Activated naive CD8-positive, alpha-beta T cell treated with anti-CD3 and anti-CD28 coated beads, Interleukin-2, amount 50 U/mL, for 16 hours (primary cell): ENCODE results near the gene ATXN1.

Experiments
- DNase-seq: peaks from one replicate; pipeline ENCODE4 v3.0.0-alpha.2; 2020; ENCODE audit warnings: low read depth, low spot score

The ATXN1 gene

DNA sequence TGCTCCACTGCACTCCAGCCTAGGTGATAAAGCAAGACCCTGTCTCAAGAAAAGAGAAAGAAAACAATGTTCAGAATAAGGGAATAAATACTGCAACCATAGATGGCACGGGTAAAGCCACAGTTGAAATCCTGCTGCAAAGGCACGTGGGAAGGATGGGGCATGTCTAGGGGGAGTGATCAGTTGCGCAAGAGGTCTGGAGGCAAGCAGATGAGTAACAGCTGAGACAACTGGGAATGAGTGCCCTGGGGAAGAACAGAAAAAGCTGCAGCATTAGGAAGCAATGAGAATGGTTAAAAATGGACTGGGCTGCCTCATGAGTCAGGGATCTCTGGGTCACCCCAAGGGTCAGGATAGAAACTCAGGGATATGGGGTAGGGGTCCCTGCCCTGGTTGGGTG, 426.6 kb downstream of the ATXN1 start:
- DNase-seq, result no peak

- DNase-seq, result no peak
These were observed 427.7 kb downstream of the ATXN1 start for GRCh38 chr6:16333580-16333979.

- peak; percentile 72 for DNase-seq
These were observed 429.1 kb downstream of the ATXN1 start for GRCh38 chr6:16332175-16332542.

GRCh38 chr6:16331384-16332174, 429.7 kb downstream of the ATXN1 start:
- DNase-seq, result no peak

- DNase-seq, result no peak
These were observed 432.0 kb downstream of the ATXN1 start for GRCh38 chr6:16329233-16329632.

DNA sequence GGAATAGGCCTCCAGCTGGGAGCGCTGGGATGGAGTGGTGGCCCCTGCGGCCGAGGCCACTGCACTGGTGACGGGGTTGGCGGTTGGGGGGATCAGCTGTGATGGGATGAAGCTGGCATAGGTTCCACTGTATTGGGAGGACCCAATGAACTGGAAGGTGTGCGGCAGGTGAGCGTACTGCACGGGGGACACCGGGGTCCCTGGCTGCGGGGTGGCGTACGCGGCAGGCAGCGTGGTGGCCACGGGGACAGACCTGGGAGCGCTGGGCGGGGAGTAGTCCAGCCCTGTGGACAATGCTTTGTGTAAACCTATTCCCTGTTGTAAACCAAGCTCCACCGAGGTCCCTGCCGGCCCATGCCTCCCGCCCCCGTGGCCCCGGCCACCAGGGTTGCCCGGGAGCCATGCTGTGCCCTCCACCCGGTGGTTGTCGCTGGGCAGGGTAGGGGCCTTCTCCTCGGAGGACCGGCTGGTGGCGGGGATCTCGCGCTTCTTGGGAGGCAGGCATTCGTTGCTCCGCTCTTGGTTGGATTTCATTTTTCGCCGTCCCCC, 433.4 kb downstream of the ATXN1 start:
- no peak for DNase-seq

GRCh38 chr6:16326971-16327776, 434.1 kb downstream of the ATXN1 start:
- no peak for DNase-seq

DNA sequence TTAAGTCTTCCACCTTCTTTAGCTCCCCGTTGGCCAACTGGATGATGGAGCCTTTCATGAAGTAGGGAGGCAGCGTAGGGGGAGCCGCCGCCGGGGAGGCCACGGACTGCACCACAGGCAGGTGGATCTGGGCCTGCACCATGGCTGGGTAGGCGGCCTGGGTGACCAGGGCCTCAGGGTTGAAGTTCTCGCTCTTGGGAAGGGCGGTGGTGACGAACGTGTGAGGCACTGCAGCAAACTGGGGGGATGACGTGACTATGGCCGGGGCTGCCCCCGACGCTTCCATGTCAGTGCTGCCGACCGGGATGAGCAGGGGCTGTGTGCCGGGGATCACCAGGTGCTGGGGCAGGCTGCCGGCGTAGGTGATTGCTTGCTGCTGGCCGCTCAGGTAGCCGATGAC, 434.7 kb downstream of the ATXN1 start:
- DNase-seq, result no peak

GRCh38 chr6:16324606-16325225, 436.5 kb downstream of the ATXN1 start:
- no peak for DNase-seq

- no peak for DNase-seq
These were observed 437.1 kb downstream of the ATXN1 start for GRCh38 chr6:16324184-16324583.

GRCh38 chr6:16322666-16323312, 438.5 kb downstream of the ATXN1 start:
- DNase-seq, result peak; percentile 37

DNA sequence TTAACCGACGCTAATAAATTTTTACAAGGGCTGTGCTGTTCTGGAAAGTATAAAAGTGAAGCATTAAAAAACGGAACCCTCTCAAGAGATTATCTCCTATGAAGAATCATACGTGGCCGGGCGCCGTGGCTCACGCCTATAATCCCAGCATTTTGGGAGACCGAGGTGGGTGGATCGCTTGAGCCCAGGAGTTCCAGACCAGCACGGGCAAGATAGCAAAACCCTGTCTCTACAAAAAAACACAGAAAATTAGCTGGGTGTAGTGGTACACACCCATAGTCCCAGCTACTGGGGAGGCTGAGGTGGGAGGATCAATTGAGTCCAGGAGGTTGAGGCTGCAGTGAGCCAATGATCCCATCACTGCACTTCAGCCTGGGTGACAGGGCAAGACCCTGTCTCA, 439.4 kb downstream of the ATXN1 start:
- DNase-seq, result no peak

GRCh38 chr6:16321341-16321710, 439.9 kb downstream of the ATXN1 start:
- DNase-seq, result no peak

DNA sequence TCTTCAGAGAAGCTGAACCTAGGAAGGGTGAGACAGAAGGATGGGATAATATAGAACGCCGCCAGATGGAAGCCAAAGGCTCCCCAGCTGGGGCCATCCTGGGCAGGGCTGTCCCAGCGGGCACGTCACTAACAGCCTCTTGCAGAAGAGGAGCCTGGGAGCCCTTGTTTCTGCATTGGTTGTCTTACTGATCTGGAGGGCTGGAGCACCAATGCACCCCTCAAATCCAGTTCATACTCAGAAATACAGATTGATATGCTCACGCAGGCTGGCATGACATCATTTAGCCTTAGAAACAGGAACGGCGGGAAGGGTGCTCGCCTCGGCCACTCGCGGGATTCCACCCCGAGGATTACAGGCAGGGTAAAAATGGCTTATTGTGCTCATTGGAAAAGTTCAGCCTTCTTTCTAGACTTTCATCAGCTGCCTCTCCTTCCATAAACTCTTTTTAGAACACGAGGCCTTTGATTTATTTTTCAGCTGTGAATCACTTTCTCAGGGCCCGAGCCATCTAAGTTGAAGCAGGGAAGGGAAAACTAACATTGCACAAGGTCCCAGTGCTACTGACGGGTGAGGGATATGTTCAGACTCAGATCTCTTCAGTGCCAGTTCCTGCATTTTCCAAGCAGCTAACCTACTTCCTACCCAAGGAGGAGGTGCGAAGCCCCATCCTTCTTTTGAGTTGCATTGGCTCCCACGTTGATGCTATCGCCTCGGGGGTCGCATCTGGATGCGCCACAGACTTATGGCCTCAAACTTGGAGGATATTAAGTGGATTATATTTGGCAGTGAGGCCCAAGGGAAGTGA, 440.5 kb downstream of the ATXN1 start:
- no peak for DNase-seq

- peak; percentile 41 for DNase-seq
These were observed 441.3 kb downstream of the ATXN1 start for GRCh38 chr6:16319813-16320532.

DNA sequence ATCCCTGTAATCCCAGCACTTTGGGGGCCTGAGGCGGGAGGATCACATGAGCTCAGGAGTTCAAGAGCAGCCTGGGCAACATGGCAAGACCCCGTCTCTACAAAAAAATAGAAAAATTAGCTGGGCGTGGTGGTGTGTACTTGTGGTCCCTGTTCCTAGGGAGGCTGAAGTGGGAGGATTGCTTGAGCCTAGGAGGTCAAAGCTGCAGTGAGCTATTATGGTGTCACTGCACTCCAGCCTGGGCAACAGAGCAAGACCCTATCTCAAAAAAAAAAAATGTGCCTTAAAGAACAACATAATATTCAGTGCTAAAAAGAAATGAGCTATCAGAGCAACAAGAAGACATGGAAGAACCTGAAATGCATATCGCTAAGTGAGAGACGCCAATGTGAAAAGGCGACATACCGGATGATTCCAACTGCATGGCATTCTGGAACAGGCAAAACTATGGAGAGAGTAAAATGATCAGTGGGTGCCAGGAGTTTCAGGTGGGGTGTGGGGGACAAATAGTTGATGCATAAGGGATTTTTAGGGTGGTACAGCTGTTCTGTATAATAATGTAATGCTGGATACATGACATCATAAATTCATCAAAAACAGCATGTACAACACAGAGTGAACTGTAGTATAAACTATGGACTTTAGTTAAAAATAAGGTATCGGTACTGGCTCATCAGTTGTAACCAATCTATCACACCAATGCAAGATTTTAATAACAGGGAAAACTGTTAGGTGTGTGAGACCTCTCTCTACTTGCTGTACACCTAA, 442.1 kb downstream of the ATXN1 start:
- no peak for DNase-seq

GRCh38 chr6:16318538-16318937, 442.7 kb downstream of the ATXN1 start:
- DNase-seq, result no peak

GRCh38 chr6:16316741-16317251, 444.5 kb downstream of the ATXN1 start:
- DNase-seq, result no peak

DNA sequence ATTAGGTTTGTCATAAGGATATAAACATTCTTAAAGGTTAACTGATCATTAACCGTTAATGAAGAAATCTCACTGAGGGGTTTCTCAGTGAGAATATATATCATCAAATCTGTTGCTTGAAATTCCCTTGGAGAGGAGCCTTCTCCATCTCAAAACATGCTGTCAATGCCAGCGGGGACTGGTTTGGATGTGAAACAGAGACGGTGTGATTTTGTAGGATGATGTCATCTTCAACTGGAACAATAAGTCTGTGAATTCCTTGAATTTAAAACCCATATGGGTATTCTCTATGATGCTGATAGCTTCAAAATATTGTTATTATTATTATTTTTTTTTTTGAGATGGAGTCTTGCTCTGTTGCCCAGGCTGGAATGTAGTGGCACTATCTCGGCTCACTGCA, 447.0 kb downstream of the ATXN1 start:
- DNase-seq, result no peak
